ENCODE results near the gene INKA1.
A peak's percentile ranks its signal among the peaks of the same experiment; 100 is the strongest.

INKA1 gene

GRCh38 chr3:49794431-49794830, 8.6 kb upstream of the INKA1 start:
- TF ChIP-seq, protein P1, sequence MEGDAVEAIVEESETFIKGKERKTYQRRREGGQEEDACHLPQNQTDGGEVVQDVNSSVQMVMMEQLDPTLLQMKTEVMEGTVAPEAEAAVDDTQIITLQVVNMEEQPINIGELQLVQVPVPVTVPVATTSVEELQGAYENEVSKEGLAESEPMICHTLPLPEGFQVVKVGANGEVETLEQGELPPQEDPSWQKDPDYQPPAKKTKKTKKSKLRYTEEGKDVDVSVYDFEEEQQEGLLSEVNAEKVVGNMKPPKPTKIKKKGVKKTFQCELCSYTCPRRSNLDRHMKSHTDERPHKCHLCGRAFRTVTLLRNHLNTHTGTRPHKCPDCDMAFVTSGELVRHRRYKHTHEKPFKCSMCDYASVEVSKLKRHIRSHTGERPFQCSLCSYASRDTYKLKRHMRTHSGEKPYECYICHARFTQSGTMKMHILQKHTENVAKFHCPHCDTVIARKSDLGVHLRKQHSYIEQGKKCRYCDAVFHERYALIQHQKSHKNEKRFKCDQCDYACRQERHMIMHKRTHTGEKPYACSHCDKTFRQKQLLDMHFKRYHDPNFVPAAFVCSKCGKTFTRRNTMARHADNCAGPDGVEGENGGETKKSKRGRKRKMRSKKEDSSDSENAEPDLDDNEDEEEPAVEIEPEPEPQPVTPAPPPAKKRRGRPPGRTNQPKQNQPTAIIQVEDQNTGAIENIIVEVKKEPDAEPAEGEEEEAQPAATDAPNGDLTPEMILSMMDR (IDR thresholded peaks at IDR 0.05; ENCODE audit: low read depth, low read length, missing control alignments): no peak
- DNase-seq (ENCODE audit: low read depth): no peak
- H3K4me3 ChIP-seq (ENCODE audit: low read depth, low read length): no peak overlapping the region

GRCh38 chr3:49794926-49795905, 7.8 kb upstream of the INKA1 start:
- TF ChIP-seq, protein P1 (IDR thresholded peaks at IDR 0.05; ENCODE audit: low read depth, low read length, missing control alignments): no peak
- no peak for DNase-seq (ENCODE audit: low read depth)
- H3K4me3 ChIP-seq (ENCODE audit: low read depth, low read length): no peak overlapping the region

DNA sequence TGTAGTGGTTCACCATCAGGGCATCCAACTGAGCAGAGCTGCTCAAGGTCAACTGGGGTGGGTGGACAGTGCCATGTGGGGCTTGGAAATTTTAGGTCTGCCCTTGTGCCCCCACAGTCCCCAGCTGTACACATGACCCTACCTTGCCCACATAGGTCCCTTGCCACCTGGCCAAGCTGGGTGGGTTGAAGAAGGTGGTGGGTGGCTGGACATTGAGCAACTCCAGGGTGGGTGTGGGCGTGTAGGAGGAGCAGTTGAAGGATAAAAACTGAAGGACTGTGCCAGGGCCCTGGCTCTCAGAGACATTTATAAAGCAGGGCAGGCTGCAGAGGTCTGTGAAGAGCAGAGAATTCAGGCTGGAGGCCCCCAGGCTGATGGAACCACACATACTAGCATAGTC, 4.0 kb upstream of the INKA1 start:
- DNase-seq (ENCODE audit: low read depth): no peak
- TF ChIP-seq, protein P1 (IDR thresholded peaks at IDR 0.05; ENCODE audit: low read depth, low read length, missing control alignments): no peak
- H3K4me3 ChIP-seq (ENCODE audit: low read depth, low read length): no peak overlapping the region

DNA sequence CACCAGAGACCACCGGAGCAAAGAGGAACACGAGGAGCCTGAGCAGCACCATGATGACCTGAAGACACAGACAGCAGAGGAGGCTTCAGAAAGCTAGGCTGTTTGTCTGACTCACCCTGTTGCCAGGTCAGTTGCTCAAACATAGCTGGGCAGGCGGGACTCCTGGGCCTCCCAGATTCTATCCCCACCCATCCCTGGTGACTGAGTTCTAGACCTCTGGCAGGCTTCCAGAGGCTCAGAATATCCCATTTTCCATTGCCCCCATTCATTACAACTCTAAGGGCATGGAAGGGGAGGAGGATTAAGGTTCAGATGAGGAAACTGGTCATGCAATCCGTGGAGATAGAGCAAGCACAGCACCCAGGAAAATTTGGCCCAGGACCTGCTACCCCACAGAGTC, 3.3 kb upstream of the INKA1 start, which contains the start of gene CDHR4:
TSS of gene CDHR4 (minus strand) at position 113 of the 400 bp plus-strand sequence. CDS start at position 52, 61 bp downstream.
- no peak for DNase-seq (ENCODE audit: low read depth)
- H3K4me3 ChIP-seq (ENCODE audit: low read depth, low read length): no peak within 1 kb of the TSS
- TF ChIP-seq, protein P1 (IDR thresholded peaks at IDR 0.05; ENCODE audit: low read depth, low read length, missing control alignments): no peak

GRCh38 chr3:49801160-49801559, 1.9 kb upstream of the INKA1 start:
- no peak for DNase-seq (ENCODE audit: low read depth)
- no peak overlapping the region for H3K4me3 ChIP-seq (ENCODE audit: low read depth, low read length)
- TF ChIP-seq, protein P1 (IDR thresholded peaks at IDR 0.05; ENCODE audit: low read depth, low read length, missing control alignments): no peak

GRCh38 chr3:49803465-49804140, 542 bp downstream of the INKA1 start:
- H3K4me3 ChIP-seq (ENCODE audit: low read depth, low read length): peak overlapping the region; percentile 86
- DNase-seq (ENCODE audit: low read depth): no peak
- TF ChIP-seq, protein P1 (IDR thresholded peaks at IDR 0.05; ENCODE audit: low read depth, low read length, missing control alignments): peak; percentile 13

All from GM12864 (cell line).